Activated T-helper 2 cell treated with anti-CD3 and anti-CD28 coated beads, Interferon-gamma antibody, Interleukin-2, Interleukin-4, amounts not matched to agents 10 μg/mL and 5 μg/mL and 100 μg/mL, durations not matched to agents 14 hours and 24 hours and 36 hours (primary cell): ENCODE data around the gene DLAT. TPM values are rescaled to one million over a fixed set of nuclear protein-coding genes. Genes with fewer than 3 reads are reported as not detected.
"Not testable (repeated sequence)": the region's sequence is repeated elsewhere in the genome, so short reads cannot be mapped to it uniquely, and the experiment has no call there.

ENCODE experiments used
- DNase-seq: peaks from one replicate; pipeline ENCODE4 v3.0.0; 2021; ENCODE audit warnings: low spot score
- H3K27ac Mint-ChIP-seq: one replicate; pipeline ENCODE4 v1.8.0; 2021; ENCODE audit warnings: mixed read lengths
- H3K27me3 Mint-ChIP-seq: one replicate; pipeline ENCODE4 v1.8.0; 2021; ENCODE audit warnings: low read depth, mixed read lengths
- H3K36me3 Mint-ChIP-seq: one replicate; pipeline ENCODE4 v1.8.0; 2021; ENCODE audit warnings: low read depth, mixed read lengths
- H3K4me1 Mint-ChIP-seq: one replicate; pipeline ENCODE4 v1.8.0; 2021; ENCODE audit warnings: low read depth, mixed read lengths
- H3K4me3 Mint-ChIP-seq: one replicate; pipeline ENCODE4 v1.8.0; 2021; ENCODE audit warnings: low read depth, mild to moderate bottlenecking, moderate library complexity, mixed read lengths
- H3K9me3 Mint-ChIP-seq: one replicate; pipeline ENCODE4 v1.8.0; 2021; ENCODE audit warnings: mixed read lengths
- intact Hi-C: fragments of 100-400 bp; cut with micrococcal nuclease; formaldehyde crosslinking; loops from one replicate; pipeline ENCODE4 v1.15.1; 2023
- total RNA-seq: library from RNA; stranded (reverse); gene quantifications from 2 replicates; pipeline ENCODE4 v1.2.3, GENCODE V29; 2022

Gene DLAT
- total RNA-seq, 1 donor from 2014 or later = 47.3 TPM

GRCh38 chr11:112042961-112043304 is 17.7 kb downstream of the DLAT start:
- no peak for DNase-seq
- Mint-ChIP-seq H3K4me1 (peaks cover 20% of the 10 kb centered on the region), H3K36me3 (peaks cover 80% of the 10 kb centered on the region), H3K9me3 (no peaks in the 10 kb centered on the region), H3K27ac (no peak overlapping the region), H3K4me3 (no peak overlapping the region), H3K27me3 (no peaks in the 10 kb centered on the region)
- intact Hi-C loops = no loop called here

GRCh38 chr11:112044961-112045360 is 19.8 kb downstream of the DLAT start:
- Mint-ChIP-seq H3K4me1 (peaks cover 24% of the 10 kb centered on the region), H3K9me3 (no peaks in the 10 kb centered on the region), H3K27ac (no peak overlapping the region), H3K4me3 (no peak overlapping the region), H3K36me3 (peaks cover 81% of the 10 kb centered on the region), H3K27me3 (no peaks in the 10 kb centered on the region)
- no peak for DNase-seq
- intact Hi-C loops = no loop called here

GRCh38 chr11:112046647-112047046 is 21.4 kb downstream of the DLAT start:
- peaks cover 19% of the 10 kb centered on the region for H3K4me1 Mint-ChIP-seq
- H3K36me3 Mint-ChIP-seq = peaks cover 86% of the 10 kb centered on the region
- DNase-seq, intact Hi-C loops, H3K4me3 Mint-ChIP-seq, H3K9me3 Mint-ChIP-seq, H3K27ac Mint-ChIP-seq, H3K27me3 Mint-ChIP-seq: not testable (repeated sequence)

DNA sequence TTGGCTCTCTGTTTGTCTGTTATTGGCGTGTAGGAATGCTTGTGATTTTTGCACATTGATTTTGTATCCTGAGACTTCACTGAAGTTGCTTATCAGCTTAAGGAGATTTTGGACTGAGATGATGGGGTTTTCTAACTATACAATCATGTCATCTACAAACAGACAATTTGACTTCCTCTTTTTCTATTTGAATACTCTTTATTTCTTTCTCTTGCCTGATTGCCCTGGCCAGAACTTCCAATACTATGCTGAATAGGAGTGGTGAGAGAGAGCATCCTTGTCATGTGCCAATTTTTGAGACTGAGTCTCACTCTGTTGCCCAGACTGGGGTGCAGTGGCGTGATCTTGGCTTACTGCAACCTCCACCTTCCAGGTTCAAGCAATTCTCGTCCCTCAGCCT is 23.0 kb downstream of the DLAT start:
- not testable (repeated sequence) for H3K27ac Mint-ChIP-seq

GRCh38 chr11:112049777-112050176 is 24.6 kb downstream of the DLAT start:
- peaks cover 7% of the 10 kb centered on the region for H3K4me1 Mint-ChIP-seq
- intact Hi-C loops = no loop called here
- no peak overlapping the region for H3K4me3 Mint-ChIP-seq
- H3K27ac Mint-ChIP-seq = no peak overlapping the region
- DNase-seq = no peak
- H3K36me3 Mint-ChIP-seq = peaks cover 87% of the 10 kb centered on the region
- H3K27me3 Mint-ChIP-seq = no peaks in the 10 kb centered on the region
- H3K9me3 Mint-ChIP-seq = no peaks in the 10 kb centered on the region

More for the DNA sequence above, 23.0 kb downstream of the DLAT start:
- H3K4me1 Mint-ChIP-seq, H3K4me3 Mint-ChIP-seq, H3K27me3 Mint-ChIP-seq, intact Hi-C loops, H3K9me3 Mint-ChIP-seq, DNase-seq: not testable (repeated sequence)
- peaks cover 86% of the 10 kb centered on the region for H3K36me3 Mint-ChIP-seq

DNA sequence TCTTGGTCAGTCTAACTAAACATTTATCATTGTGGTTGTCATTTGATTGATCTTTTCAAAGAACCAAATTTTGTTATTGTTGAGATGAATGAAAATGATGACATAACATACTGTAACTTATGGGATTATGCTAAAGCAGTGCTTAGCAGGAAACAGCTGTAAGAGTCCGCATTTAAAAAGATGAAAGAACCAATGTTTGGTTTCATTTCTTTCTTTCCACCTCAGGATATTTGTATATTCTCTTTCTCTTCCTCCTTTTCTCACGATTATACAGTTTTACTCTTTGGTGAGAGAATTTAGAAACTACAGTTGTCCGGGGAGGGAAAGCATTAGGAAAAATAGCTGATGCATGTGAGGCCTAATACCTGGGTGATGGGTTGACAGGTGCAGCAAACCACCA is 25.5 kb downstream of the DLAT start:
- Mint-ChIP-seq H3K27me3 (no peaks in the 10 kb centered on the region), H3K4me3 (no peak overlapping the region), H3K9me3 (no peaks in the 10 kb centered on the region), H3K4me1 (peaks cover 7% of the 10 kb centered on the region), H3K36me3 (peaks cover 84% of the 10 kb centered on the region), H3K27ac (no peak overlapping the region)
- no peak for DNase-seq
- intact Hi-C loops = no loop called here

GRCh38 chr11:112051768-112052167 is 26.6 kb downstream of the DLAT start:
- DNase-seq = no peak
- Mint-ChIP-seq H3K9me3 (no peaks in the 10 kb centered on the region), H3K27ac (no peak overlapping the region), H3K4me1 (peaks cover 13% of the 10 kb centered on the region), H3K27me3 (no peaks in the 10 kb centered on the region), H3K4me3 (no peak overlapping the region), H3K36me3 (peaks cover 83% of the 10 kb centered on the region)
- intact Hi-C loops = no loop called here

DNA sequence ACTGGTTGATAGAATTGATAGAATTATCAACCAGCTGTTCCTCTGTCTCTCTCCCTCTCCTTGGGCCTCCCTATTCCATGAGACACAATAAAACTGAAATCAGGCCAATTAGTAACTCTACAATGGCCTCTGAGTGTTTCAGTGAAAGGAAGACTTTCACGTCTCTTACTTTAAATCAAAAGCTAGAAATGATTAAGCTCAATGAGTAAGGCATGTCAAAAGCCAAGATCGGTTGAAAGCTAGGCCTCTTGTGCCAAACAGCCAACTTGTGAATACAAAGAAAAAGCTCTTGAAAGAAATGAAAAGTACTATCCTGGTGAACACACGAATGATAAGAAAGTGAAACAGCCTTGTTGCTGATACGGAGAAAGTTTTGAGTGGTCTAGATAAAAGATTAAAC is 32.0 kb downstream of the DLAT start:
- peaks cover 21% of the 10 kb centered on the region for H3K4me1 Mint-ChIP-seq
- H3K36me3 Mint-ChIP-seq = peaks cover 67% of the 10 kb centered on the region
- no peaks in the 10 kb centered on the region for H3K27me3 Mint-ChIP-seq
- DNase-seq = no peak
- peak overlapping the region; percentile 11 for H3K4me3 Mint-ChIP-seq
- intact Hi-C loops = loop anchor here (1.0 to 2.0 kb wide), 4 partner anchors 18 to 32 kb away; partner anchors contain the start of genes DLAT, NKAPD1, PIH1D2 and SDHD
- H3K9me3 Mint-ChIP-seq = no peaks in the 10 kb centered on the region
- H3K27ac Mint-ChIP-seq = peak overlapping the region; percentile 80

GRCh38 chr11:112058103-112058502 is 32.9 kb downstream of the DLAT start:
- H3K4me1 Mint-ChIP-seq = peaks cover 21% of the 10 kb centered on the region

GRCh38 chr11:112062923-112063322 is 37.7 kb downstream of the DLAT start:
- H3K27me3 Mint-ChIP-seq = no peaks in the 10 kb centered on the region
- intact Hi-C loops = no loop called here
- no peak overlapping the region for H3K4me3 Mint-ChIP-seq
- no peak overlapping the region for H3K27ac Mint-ChIP-seq
- DNase-seq = no peak
- peaks cover 37% of the 10 kb centered on the region for H3K36me3 Mint-ChIP-seq
- H3K4me1 Mint-ChIP-seq = peaks cover 5% of the 10 kb centered on the region
- H3K9me3 Mint-ChIP-seq = no peaks in the 10 kb centered on the region

More at GRCh38 chr11:112058103-112058502, 32.9 kb downstream of the DLAT start:
- no peak overlapping the region for H3K27ac Mint-ChIP-seq
- DNase-seq = no peak
- no peak overlapping the region for H3K4me3 Mint-ChIP-seq
- no peaks in the 10 kb centered on the region for H3K9me3 Mint-ChIP-seq
- peaks cover 70% of the 10 kb centered on the region for H3K36me3 Mint-ChIP-seq
- intact Hi-C loops = no loop called here
- no peaks in the 10 kb centered on the region for H3K27me3 Mint-ChIP-seq

GRCh38 chr11:112073941-112074811 is 49.0 kb downstream of the DLAT start, which contains the start of the genes NKAPD1 and PIH1D2:
NKAPD1 (plus strand) TSS chr11:112074299; CDS start chr11:112075575, 1,276 bp downstream.
PIH1D2 (minus strand) TSS chr11:112074017; CDS start chr11:112073174, 843 bp downstream.
- peak within 1 kb of the TSS; percentile 92 for H3K27ac Mint-ChIP-seq
- intact Hi-C loops = loop anchor here (1.0 to 5.0 kb wide), 6 partner anchors 12 to 307 kb away; partner anchors contain the start of genes CFAP68, DLAT, FDXACB1 and PPP2R1B
- peak; percentile 75 for DNase-seq
- no peaks in the 10 kb centered on the region for H3K9me3 Mint-ChIP-seq
- H3K36me3 Mint-ChIP-seq = peaks cover 24% of the 10 kb centered on the region
- H3K27me3 Mint-ChIP-seq = peaks cover 8% of the 10 kb centered on the region
- H3K4me1 Mint-ChIP-seq = peaks cover 23% of the 10 kb centered on the region
- H3K4me3 Mint-ChIP-seq = peak within 1 kb of the TSS; percentile 94

GRCh38 chr11:112082729-112083128 is 57.5 kb downstream of the DLAT start:
- no peaks in the 10 kb centered on the region for H3K9me3 Mint-ChIP-seq
- no peak overlapping the region for H3K4me3 Mint-ChIP-seq
- peaks cover 32% of the 10 kb centered on the region for H3K4me1 Mint-ChIP-seq
- no peak for DNase-seq
- no peaks in the 10 kb centered on the region for H3K27me3 Mint-ChIP-seq
- H3K36me3 Mint-ChIP-seq = peaks cover 80% of the 10 kb centered on the region
- H3K27ac Mint-ChIP-seq = peak overlapping the region; percentile 74
- intact Hi-C loops = loop anchor here (2.0 to 10.0 kb wide), 3 partner anchors 26 to 478 kb away; partner anchors contain the start of genes DIXDC1 and SIK2

DNA sequence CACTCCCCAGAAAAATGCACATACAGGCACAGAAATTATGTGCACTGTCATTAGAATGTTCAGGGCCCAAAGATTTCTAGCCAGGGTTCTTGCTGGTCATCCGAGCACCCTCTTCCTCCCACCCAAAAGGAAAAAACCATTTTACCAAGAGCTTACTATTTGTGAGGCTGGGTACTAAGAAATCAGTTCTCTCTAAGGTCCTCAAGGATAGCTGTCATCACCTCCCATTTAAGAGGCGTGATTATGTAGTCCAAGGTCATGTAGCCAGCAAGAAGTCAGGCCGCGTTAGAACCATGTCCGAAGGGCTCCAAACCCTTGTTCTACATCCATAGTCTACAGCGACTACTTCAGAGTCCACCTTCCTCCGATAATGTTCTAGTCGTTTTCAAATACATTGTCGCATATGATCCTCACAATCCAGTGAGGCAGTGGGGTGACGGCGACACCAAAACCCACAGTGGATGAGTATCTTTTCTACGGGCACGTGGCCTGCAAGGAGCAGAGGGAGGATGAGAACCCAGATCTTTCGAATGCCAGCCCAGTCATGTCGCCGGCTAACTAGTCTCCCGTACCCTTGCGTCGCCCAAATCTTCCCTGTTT is 60.7 kb downstream of the DLAT start:
- peaks cover 51% of the 10 kb centered on the region for H3K4me1 Mint-ChIP-seq
- DNase-seq = no peak
- H3K36me3 Mint-ChIP-seq = peaks cover 88% of the 10 kb centered on the region
- intact Hi-C loops = loop anchor here (1.0 to 10.0 kb wide), 6 partner anchors 12 to 481 kb away; partner anchors contain the start of genes ALG9, CFAP68, DLAT and FDXACB1
- no peaks in the 10 kb centered on the region for H3K27me3 Mint-ChIP-seq
- peak overlapping the region; percentile 99 for H3K4me3 Mint-ChIP-seq
- H3K9me3 Mint-ChIP-seq = no peaks in the 10 kb centered on the region
- H3K27ac Mint-ChIP-seq = peak overlapping the region; percentile 91
